H1 (cell line): ENCODE results near the gene CREBBP. TPM values are rescaled to one million over a fixed set of nuclear protein-coding genes. Genes with fewer than 3 reads are reported as not detected.

ENCODE experiments used
- RXRA ChIP-seq: IDR thresholded peaks from 2 replicates; pipeline ENCODE4 v1.6.1; 2011; ENCODE audit warnings: low read depth, mild to moderate bottlenecking, low read length, moderate library complexity; ENCODE audit not compliant: insufficient read depth
- polyA plus RNA-seq, 7 experiments: library from polyadenylated mRNA; depleted of rRNA in 3 of 7; stranded (reverse) in 5 of 7; unstranded in 2 of 7; fragments of >200 nt in 5 of 7; fragments of 200-250 nt in 2 of 7; gene quantifications; 1 replicate in 5 of 7; 2 replicates in 1 of 7; 4 replicates in 1 of 7; pipeline versions ENCODE4 v1.2.1 to v1.2.3, GENCODE V29; 2011 to 2013; ENCODE audit warnings: missing spikeins in 2 of 7, mixed read lengths in 2 of 7
- total RNA-seq: library from RNA; stranded (reverse); fragmentation: NEBNext Ultra II Directional; extraction: Animal tissue kit (Norgen Biotek cat#: 25700); gene quantifications from 2 replicates; pipeline ENCODE4 v1.2.1, GENCODE V29; 2021

The CREBBP gene
- total and polyA plus RNA-seq, 2 of the 8 experiments (the other 6 are each of a cell fraction or from before 2014, with no cell fraction given) = 10.0 to 60.1 TPM

- TF ChIP-seq RXRA = no peak
Measured at GRCh38 chr16:3788711-3789374, 91.7 kb downstream of the CREBBP start (continued).
